GM23248 (cell line): ENCODE measurements around the gene AMBRA1.

Experiments used
- EZH2 ChIP-seq: fragments of 200-600 bp; sonication (generic); IDR thresholded peaks from 2 replicates; pipeline ENCODE4 v1.6.1; 2018; ENCODE audit warnings: antibody characterized with exemption, mild to moderate bottlenecking; ENCODE audit not compliant: insufficient read depth, poor library complexity, severe bottlenecking
- EZH2phosphoT487 ChIP-seq: fragments of 200-600 bp; sonication (generic); IDR thresholded peaks from 2 replicates; pipeline ENCODE4 v1.6.1; 2018; ENCODE audit warnings: antibody characterized with exemption, moderate library complexity, mild to moderate bottlenecking, low read depth; ENCODE audit not compliant: insufficient read depth

GRCh38 chr11:46420513-46420912 lies 173.3 kb downstream of the AMBRA1 start:
- TF ChIP-seq EZH2phosphoT487 (no peak), EZH2 (no peak)
